Astrocyte of the cerebellum (primary cell): Measurements from ENCODE around the gene MRPL23.

Source experiments
- DNase-seq: peaks from one replicate; pipeline ENCODE4 v3.0.0-alpha.2; 2011; ENCODE audit warnings: low read depth
- H3K4me3 ChIP-seq: 2 replicates; pipeline ENCODE4 v1.5.1; 2011; ENCODE audit warnings: mild to moderate bottlenecking, low read depth, low read length, moderate library complexity
- in situ Hi-C: cut with HindIII; loops from 2 replicates; pipeline ENCODE4 v1.10.0; 2017; ENCODE audit warnings: low sequenced_read_pairs
- TF ChIP-seq, protein P1 (sequence below): IDR thresholded peaks from 2 replicates; pipeline ENCODE4 v1.5.1; 2012; ENCODE audit warnings: low read length, low read depth, moderate library complexity, mild to moderate bottlenecking; ENCODE audit errors: missing control alignments

The MRPL23 gene

DNA sequence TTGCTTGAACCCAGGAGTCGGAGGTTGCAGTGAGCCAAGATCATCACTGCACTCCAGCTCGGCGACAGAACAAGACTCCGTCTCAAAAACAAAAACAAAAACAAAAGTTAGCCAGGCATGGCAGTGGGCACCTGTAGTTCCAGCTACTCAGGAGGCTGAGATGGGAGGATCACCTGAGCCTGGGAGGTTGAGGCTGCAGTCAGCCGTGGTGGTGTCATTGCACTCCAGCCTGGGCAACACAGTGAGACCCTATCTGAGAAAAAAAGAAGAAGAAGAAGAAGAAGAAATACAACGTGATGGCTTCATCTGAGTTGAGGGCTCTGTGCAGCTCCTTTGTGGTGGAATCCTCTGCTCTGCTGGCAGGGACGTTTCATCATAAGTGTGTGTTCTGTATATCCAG is 37.6 kb upstream of the MRPL23 start:
- H3K4me3 ChIP-seq: no peak overlapping the region
- TF ChIP-seq, protein P1, sequence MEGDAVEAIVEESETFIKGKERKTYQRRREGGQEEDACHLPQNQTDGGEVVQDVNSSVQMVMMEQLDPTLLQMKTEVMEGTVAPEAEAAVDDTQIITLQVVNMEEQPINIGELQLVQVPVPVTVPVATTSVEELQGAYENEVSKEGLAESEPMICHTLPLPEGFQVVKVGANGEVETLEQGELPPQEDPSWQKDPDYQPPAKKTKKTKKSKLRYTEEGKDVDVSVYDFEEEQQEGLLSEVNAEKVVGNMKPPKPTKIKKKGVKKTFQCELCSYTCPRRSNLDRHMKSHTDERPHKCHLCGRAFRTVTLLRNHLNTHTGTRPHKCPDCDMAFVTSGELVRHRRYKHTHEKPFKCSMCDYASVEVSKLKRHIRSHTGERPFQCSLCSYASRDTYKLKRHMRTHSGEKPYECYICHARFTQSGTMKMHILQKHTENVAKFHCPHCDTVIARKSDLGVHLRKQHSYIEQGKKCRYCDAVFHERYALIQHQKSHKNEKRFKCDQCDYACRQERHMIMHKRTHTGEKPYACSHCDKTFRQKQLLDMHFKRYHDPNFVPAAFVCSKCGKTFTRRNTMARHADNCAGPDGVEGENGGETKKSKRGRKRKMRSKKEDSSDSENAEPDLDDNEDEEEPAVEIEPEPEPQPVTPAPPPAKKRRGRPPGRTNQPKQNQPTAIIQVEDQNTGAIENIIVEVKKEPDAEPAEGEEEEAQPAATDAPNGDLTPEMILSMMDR: no peak
- no peak for DNase-seq
- in situ Hi-C loops: no loop called here

DNA sequence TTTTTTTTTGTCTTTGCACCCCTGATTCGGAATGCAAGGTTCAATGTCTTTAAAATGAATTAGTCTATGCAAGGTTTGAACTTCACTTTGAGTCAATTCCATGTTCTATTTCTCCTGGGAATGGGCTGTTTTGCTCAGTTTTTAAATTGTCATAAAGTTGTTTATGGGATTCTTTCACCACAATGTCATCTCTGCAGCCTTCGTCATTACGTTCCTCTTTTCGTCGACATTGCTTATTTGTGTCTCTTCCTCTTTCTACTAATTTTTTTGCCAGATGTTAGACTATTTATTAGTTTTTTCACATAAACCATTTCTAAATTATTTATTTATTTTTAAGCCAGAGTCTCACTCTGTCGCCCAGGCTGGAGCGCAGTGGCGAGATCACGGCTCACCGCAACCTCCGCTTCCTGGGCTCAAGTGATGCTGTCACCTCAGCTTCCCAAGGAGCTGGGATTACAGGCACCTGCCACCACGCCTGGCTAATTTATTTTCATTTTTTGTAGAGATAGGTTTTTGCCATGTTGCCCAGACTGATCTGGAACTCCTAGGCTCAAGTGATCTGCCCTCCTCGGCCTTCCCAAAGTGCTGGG is 34.7 kb upstream of the MRPL23 start:
- no peak for DNase-seq
- TF ChIP-seq, protein P1: no peak
- in situ Hi-C loops: no loop called here
- no peak overlapping the region for H3K4me3 ChIP-seq

DNA sequence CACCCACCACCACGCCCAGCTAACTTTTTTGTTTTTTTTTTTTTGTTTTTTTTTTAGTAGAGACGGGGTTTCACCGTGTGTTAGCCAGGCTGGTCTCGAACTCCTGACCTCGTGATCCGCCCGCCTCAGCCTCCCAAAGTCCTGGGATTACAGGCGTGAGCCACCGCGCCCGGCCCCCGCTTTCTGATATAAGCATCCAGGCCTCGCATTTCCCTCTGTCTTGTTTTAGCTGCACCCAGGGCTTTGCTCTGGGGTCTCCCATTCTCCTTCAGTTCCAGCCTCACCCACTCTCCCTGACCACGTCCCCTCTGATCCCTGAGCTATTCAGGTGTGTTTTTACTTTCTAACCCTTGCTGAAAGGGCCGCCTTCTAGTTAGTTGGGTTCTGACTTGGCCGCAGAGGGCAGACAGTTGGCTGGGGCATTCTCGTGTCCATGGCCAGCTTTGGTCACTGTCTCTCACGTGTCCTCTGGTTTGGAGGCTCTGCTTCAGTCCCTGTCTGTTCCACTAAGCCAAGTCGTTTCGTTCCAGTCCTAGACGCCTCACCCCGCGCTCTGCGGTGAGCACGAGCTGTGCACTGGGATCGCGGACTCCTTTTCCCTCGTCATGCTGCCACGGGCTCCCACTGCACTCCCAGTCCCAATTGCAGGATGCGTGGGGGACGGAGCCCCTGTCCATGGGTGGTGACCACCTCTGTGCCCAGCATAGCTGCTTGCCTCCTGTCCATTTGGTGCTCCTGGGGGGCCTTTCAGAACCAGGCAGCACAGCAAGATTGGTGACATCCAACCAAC is 33.7 kb upstream of the MRPL23 start:
- TF ChIP-seq, protein P1: no peak
- H3K4me3 ChIP-seq: no peak overlapping the region
- in situ Hi-C loops: no loop called here
- DNase-seq: no peak

DNA sequence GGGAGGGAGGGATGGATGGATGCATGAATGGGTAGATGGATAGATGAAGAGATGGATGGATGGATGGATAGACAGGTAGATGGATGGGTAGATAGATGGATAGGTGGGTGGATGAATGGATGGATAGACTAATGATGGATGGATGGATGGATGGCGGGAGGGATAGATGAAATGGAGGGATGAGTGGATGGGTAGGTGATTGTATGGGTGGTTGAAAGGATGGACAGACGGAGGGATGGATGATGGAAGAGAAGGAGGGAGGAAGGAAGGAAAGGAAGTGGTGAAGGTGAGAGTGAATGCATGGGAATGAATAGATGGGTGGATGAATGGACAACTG is 31.4 kb upstream of the MRPL23 start:
- in situ Hi-C loops: no loop called here
- no peak overlapping the region for H3K4me3 ChIP-seq
- TF ChIP-seq, protein P1: no peak
- DNase-seq: no peak

DNA sequence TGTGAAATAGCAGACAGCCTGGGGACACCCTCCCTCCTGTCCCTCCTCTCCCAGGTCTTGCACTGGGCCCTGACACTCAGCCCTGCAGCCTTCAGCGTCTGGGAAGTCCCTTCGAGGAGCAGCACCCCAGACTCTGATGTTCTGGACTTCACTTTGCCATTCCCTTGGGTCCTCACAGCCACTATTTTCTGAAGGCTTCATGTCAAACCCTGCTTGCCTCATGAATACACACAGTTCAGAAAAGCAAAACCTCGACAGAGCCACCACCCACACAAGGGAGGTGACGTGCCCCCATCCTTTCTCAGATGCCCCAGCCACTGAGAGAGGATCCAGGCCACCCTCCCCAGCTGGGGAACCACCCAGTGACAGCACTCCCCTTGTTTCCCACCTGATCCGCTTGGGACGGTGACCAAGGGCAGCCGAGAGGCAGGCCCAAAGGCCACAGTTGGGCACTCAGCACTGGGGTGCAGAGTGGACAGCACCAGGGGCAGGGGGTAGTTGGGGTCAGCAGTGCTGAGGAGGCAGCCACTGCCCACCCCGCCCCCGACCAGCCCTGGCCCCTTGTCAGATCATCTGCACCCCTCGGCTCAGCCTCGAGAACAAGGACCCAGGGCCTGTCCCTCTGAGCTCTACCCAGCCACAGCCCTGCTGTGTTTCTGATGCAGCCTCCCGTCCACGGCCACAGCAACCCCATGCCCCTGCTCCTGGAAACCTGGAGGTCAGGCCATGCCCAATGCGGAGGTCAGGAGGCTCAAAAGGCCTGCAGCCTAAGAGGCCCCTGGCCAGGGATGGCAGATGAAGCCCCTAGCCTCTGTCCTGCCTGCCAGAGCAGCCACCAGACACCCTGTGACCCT is 30.8 kb upstream of the MRPL23 start:
- in situ Hi-C loops: no loop called here
- no peak overlapping the region for H3K4me3 ChIP-seq
- TF ChIP-seq, protein P1: no peak
- no peak for DNase-seq

DNA sequence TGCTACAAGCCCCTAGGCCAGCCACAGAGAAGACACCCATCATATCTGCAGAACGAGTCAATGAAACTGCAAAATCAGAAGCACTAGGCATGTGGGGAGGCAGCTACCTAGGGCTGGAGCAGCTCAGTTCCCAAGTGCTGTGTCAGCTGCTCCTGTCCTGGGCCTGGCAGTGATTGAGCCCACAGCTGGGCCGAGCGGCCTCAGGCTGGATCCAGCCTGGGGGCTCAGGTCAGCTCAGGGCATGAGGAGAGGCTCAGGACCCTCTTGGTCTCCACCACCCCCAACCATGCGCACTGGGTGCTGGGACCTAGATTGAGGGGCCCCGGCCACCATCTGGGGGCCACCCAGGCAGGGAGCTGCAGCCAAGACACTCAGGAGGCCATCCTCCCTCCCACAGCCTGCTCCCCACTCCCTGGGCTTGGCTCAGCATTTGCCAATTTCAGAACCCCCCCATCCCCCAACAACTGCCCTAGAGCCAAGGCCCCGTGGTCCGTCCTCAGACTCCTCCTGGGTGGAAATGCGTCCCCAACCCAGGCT is 30.1 kb upstream of the MRPL23 start:
- in situ Hi-C loops: no loop called here
- no peak overlapping the region for H3K4me3 ChIP-seq
- no peak for DNase-seq
- TF ChIP-seq, protein P1: no peak
